Measurements from ENCODE around the gene TMEM38A. TPM values are rescaled to one million over a fixed set of nuclear protein-coding genes. Genes with fewer than 3 reads are reported as not detected.

Gene TMEM38A
- total and polyA plus RNA-seq, 9 of the 15 experiments (the other 6 are each of a cell fraction or from before 2014, with no cell fraction given): 0.35 to 2.1 (median 1.2) TPM

DNA sequence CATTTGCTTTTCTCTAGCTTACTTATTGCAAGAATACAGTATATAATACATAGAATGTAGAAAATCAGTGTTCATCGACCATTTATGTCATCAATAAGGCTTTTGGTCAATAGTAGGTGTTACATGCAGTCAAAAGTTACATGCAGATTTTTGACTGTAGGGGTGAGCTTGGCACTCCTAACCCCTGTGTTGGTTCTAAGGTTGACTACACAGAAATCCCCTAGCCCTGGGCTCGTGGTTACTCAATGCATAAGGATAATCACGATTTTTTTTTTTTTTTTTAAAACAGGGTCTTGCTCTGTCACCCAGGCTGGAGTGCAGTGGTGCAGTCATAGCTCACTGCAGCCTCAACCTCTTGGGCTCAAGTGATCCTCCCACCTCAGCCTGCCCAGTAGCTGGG is 54.7 kb downstream of the TMEM38A start:
- TF ChIP-seq ZNF184 (CRISPR knock-in tag; IDR thresholded peaks at IDR 0.05) (no peak), NCOA6 (IDR thresholded peaks at IDR 0.05) (no peak), ZSCAN32 (CRISPR knock-in tag; IDR thresholded peaks at IDR 0.05) (no peak), ZNF57 (CRISPR knock-in tag; IDR thresholded peaks at IDR 0.05) (no peak), DPF2 (IDR thresholded peaks at IDR 0.05) (no peak), MTA1 (IDR thresholded peaks at IDR 0.05; ENCODE audit: borderline replicate concordance) (no peak), GABPB1 (CRISPR knock-in tag; IDR thresholded peaks at IDR 0.05) (no peak), CTBP1 (IDR thresholded peaks at IDR 0.05; ENCODE audit: borderline replicate concordance) (no peak), CEBPB (tag; IDR thresholded peaks at IDR 0.05) (no peak), RB1 (IDR thresholded peaks at IDR 0.05; ENCODE audit: low read depth) (no peak), ZNF3 (CRISPR knock-in tag; IDR thresholded peaks at IDR 0.05) (no peak), ETV6 (IDR thresholded peaks at IDR 0.05; ENCODE audit: borderline replicate concordance in 1 of 2, low read depth in 2 of 2, low read length in 1 of 2) (no peak), ETV6 (CRISPR knock-in tag; IDR thresholded peaks at IDR 0.05; ENCODE audit: borderline replicate concordance) (no peak)
- TF ChIP-seq, protein P1, sequence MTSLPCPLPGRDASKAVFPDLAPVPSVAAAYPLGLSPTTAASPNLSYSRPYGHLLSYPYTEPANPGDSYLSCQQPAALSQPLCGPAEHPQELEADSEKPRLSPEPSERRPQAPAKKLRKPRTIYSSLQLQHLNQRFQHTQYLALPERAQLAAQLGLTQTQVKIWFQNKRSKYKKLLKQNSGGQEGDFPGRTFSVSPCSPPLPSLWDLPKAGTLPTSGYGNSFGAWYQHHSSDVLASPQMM (CRISPR knock-in tag; IDR thresholded peaks at IDR 0.05): no peak
- TF ChIP-seq, protein P2, sequence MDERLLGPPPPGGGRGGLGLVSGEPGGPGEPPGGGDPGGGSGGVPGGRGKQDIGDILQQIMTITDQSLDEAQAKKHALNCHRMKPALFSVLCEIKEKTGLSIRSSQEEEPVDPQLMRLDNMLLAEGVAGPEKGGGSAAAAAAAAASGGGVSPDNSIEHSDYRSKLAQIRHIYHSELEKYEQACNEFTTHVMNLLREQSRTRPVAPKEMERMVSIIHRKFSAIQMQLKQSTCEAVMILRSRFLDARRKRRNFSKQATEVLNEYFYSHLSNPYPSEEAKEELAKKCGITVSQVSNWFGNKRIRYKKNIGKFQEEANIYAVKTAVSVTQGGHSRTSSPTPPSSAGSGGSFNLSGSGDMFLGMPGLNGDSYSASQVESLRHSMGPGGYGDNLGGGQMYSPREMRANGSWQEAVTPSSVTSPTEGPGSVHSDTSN (CRISPR knock-in tag; IDR thresholded peaks at IDR 0.05; ENCODE audit: low read depth): no peak
- TF ChIP-seq, protein P2 (tag; conservative IDR thresholded peaks at IDR 0.05; ENCODE audit: low read depth): no peak
- TF ChIP-seq, protein P3, sequence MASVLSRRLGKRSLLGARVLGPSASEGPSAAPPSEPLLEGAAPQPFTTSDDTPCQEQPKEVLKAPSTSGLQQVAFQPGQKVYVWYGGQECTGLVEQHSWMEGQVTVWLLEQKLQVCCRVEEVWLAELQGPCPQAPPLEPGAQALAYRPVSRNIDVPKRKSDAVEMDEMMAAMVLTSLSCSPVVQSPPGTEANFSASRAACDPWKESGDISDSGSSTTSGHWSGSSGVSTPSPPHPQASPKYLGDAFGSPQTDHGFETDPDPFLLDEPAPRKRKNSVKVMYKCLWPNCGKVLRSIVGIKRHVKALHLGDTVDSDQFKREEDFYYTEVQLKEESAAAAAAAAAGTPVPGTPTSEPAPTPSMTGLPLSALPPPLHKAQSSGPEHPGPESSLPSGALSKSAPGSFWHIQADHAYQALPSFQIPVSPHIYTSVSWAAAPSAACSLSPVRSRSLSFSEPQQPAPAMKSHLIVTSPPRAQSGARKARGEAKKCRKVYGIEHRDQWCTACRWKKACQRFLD (CRISPR knock-in tag; IDR thresholded peaks at IDR 0.05): no peak
- TF ChIP-seq, protein P4, sequence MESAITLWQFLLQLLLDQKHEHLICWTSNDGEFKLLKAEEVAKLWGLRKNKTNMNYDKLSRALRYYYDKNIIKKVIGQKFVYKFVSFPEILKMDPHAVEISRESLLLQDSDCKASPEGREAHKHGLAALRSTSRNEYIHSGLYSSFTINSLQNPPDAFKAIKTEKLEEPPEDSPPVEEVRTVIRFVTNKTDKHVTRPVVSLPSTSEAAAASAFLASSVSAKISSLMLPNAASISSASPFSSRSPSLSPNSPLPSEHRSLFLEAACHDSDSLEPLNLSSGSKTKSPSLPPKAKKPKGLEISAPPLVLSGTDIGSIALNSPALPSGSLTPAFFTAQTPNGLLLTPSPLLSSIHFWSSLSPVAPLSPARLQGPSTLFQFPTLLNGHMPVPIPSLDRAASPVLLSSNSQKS (CRISPR knock-in tag; IDR thresholded peaks at IDR 0.05): no peak
- H3K4me1 ChIP-seq (replicated peaks in 1 of 2; ENCODE audit: control insufficient read depth in 2 of 2, insufficient read depth in 2 of 2, low read length in 2 of 2): no peaks in the 10 kb centered on the region
- no peaks in the 10 kb centered on the region for H3K9me1 ChIP-seq (ENCODE audit: control insufficient read depth, insufficient read depth, low read length)
- POLR2A ChIA-PET: no interaction called here
- H4K20me1 ChIP-seq (replicated peaks; ENCODE audit: control insufficient read depth, insufficient read depth, low read length): no peaks in the 10 kb centered on the region
- H3K36me3 ChIP-seq (ENCODE audit: control insufficient read depth, insufficient read depth, low read length): no peaks in the 10 kb centered on the region
- DNase-seq (ENCODE audit: extremely low read depth in 1 of 4, low spot score in 3 of 4) (no peak), ATAC-seq (no peak), FAIRE-seq (no peak)
- CTCF ChIA-PET (ENCODE audit: low intra/inter-chr PET ratio): no interaction called here
- H3K9ac ChIP-seq (ENCODE audit: insufficient read depth in 1 of 2, low read depth in 2 of 2, low read length in 2 of 2): no peak overlapping the region
- H3K9me3 ChIP-seq (replicated peaks; ENCODE audit: control insufficient read depth, insufficient read depth, low read depth, low read length): no peaks in the 10 kb centered on the region
- no peaks in the 10 kb centered on the region for H3K79me2 ChIP-seq (ENCODE audit: control insufficient read depth, insufficient read depth, low read length)
- no peak overlapping the region for H3K27ac ChIP-seq (ENCODE audit: extremely low read depth, low read depth, low read length)
- BruUV-seq (replicated peaks): no TSS peak
- no peak overlapping the region for H3K4me3 ChIP-seq
- H3K4me2 ChIP-seq (ENCODE audit: insufficient read depth, low read length): no peak overlapping the region
- peaks cover 0 to 4% of the 10 kb centered on the region in 2 experiments; a peak in 2 of 5 replicates for H3K27me3 ChIP-seq (ENCODE audit: control insufficient read depth in 2 of 2, insufficient read depth in 2 of 2, low read length in 2 of 2)
- no peak overlapping the region for H2AFZ ChIP-seq (ENCODE audit: low read depth, low read length)
- WGBS (ENCODE audit: insufficient coverage, low coverage, missing lambda C conversion rate): 3% methylated on average over 3 of the region's 3 CpGs
- intact Hi-C loops (cut with micrococcal nuclease) (no loop called here), in situ Hi-C loops (cut with MboI) (no loop called here)
